ENCODE results near the gene C14orf180. TPM values are rescaled to one million over a fixed set of nuclear protein-coding genes. Genes with fewer than 3 reads are reported as not detected.

C14orf180 gene
- total RNA-seq, 1 experiment from 2014 or later = not detected

- Histone ChIP-seq H2BK12ac (ENCODE audit: insufficient read length, low read depth, low read length) (no peak overlapping the region), H4K8ac (replicated peaks; ENCODE audit: insufficient read length, low read depth, low read length) (no peak overlapping the region), H3K27me3 (ENCODE audit: insufficient read depth, low read length) (no peaks in the 10 kb centered on the region), H3K79me1 (ENCODE audit: insufficient read depth, low read depth, low read length, poor library complexity, severe bottlenecking) (no peaks in the 10 kb centered on the region), H3K14ac (ENCODE audit: insufficient read depth, low read length) (no peak overlapping the region), H3T11ph (ENCODE audit: low read length) (no peak overlapping the region), H2BK15ac (ENCODE audit: low read depth, low read length) (no peak overlapping the region), H3K9me3 (ENCODE audit: control insufficient read depth, low read depth, low read length) (no peaks in the 10 kb centered on the region), H3K9ac (ENCODE audit: extremely low read depth, insufficient read length, low read length) (no peak overlapping the region), H3K4me2 (ENCODE audit: insufficient read depth, insufficient read length, low read length) (no peak overlapping the region), H3K23me2 (ENCODE audit: insufficient read length, low read depth, low read length, poor library complexity, severe bottlenecking) (no peaks in the 10 kb centered on the region), H3K56ac (ENCODE audit: insufficient read length, low read depth, low read length) (no peak overlapping the region), H3K18ac (ENCODE audit: insufficient read length, low read depth, low read length) (no peak overlapping the region), H4K20me1 (ENCODE audit: control insufficient read depth, insufficient read depth, insufficient read length) (no peaks in the 10 kb centered on the region), H3K23ac (ENCODE audit: insufficient read length, low read depth, low read length) (no peak overlapping the region), H4K5ac (ENCODE audit: insufficient read length, low read depth, low read length) (no peak overlapping the region), H2BK120ac (ENCODE audit: low read depth, low read length, poor library complexity, severe bottlenecking) (no peak overlapping the region), H3K4me1 (ENCODE audit: insufficient read depth, low read length) (no peaks in the 10 kb centered on the region), H3K79me2 (ENCODE audit: insufficient read depth, low read length) (no peaks in the 10 kb centered on the region), H2BK20ac (ENCODE audit: low read depth, low read length, poor library complexity, severe bottlenecking) (no peak overlapping the region), H2AFZ (ENCODE audit: low read length) (no peak overlapping the region), H3K27ac (ENCODE audit: insufficient read length, low read depth, low read length) (no peak overlapping the region), H2BK5ac (ENCODE audit: insufficient read length, low read length) (no peak overlapping the region), H3K4ac (ENCODE audit: low read depth, low read length) (no peak overlapping the region), H2AK5ac (ENCODE audit: insufficient read length, low read length) (no peak overlapping the region), H4K91ac (ENCODE audit: insufficient read length, low read depth, low read length) (no peak overlapping the region)
- Mint-ChIP-seq H3K4me1 (peaks cover 0 to 10% of the 10 kb centered on the region in 2 experiments; a peak in 2 of 4 replicates), H3K4me3 (no peak overlapping the region), H3K27ac (no peak overlapping the region), H3K27me3 (ENCODE audit: low read depth) (no peaks in the 10 kb centered on the region; the same call in 1 of the 2 replicates), H3K9me3 (no peaks in the 10 kb centered on the region), H3K36me3 (ENCODE audit: insufficient read depth in 1 of 3, low read depth in 3 of 3) (no peaks in the 10 kb centered on the region; a peak in 1 of 7 replicates)
- DNase-seq = no peak
- no CpG with 5 or more reads among the region's 31 CpGs for WGBS (ENCODE audit: extremely low coverage, insufficient read length, low lambda C conversion rate)
- no peak for TF ChIP-seq CTCF (conservative IDR thresholded peaks at IDR 0.05)
These were observed 4.5 kb upstream of the C14orf180 start for GRCh38 chr14:104574978-104575583.

Data from H9 (cell line).